Neutrophil (primary cell): ENCODE data around the gene SSX2IP.
A peak's percentile ranks its signal among the peaks of the same experiment; 100 is the strongest.
"Not testable (repeated sequence)": the region's sequence is repeated elsewhere in the genome, so short reads cannot be mapped to it uniquely, and the experiment has no call there.

Experiments
- H3K27ac ChIP-seq: fragments of 200-600 bp; sonication (generic); 2 replicates; pipeline ENCODE4 v1.5.1; 2016; ENCODE audit warnings: mild to moderate bottlenecking, moderate library complexity
- H3K27me3 ChIP-seq: fragments of 200-600 bp; sonication (generic); 2 replicates; pipeline ENCODE4 v1.6.0; 2016; ENCODE audit warnings: mild to moderate bottlenecking
- H3K36me3 ChIP-seq: fragments of 200-600 bp; sonication (generic); 2 replicates; pipeline ENCODE4 v1.5.1; 2017
- H3K4me1 ChIP-seq, 2 experiments: fragments of 200-600 bp in 1 of 2; sonication (generic) in 1 of 2; 1 replicate in 1 of 2; 2 replicates in 1 of 2; pipeline versions ENCODE4 v1.5.1 to v1.6.1; 2013 to 2016; ENCODE audit warnings: low read depth in 1 of 2, low read length in 1 of 2, mild to moderate bottlenecking in 1 of 2, moderate library complexity in 1 of 2; ENCODE audit not compliant: control insufficient read depth in 1 of 2, insufficient read depth in 1 of 2
- H3K4me3 ChIP-seq, 2 experiments: fragments of 200-600 bp in 1 of 2; sonication (generic) in 1 of 2; 1 replicate in 1 of 2; 2 replicates in 1 of 2; pipeline ENCODE4 v1.5.1; 2013 to 2016; ENCODE audit warnings: low read depth in 1 of 2, low read length in 1 of 2, mild to moderate bottlenecking in 1 of 2, moderate library complexity in 1 of 2
- H3K9me3 ChIP-seq: fragments of 200-600 bp; sonication (generic); 2 replicates; pipeline ENCODE4 v1.5.1; 2016
- TF ChIP-seq, protein P1 (sequence below): fragments of 200-600 bp; sonication (generic); IDR thresholded peaks from 2 replicates; pipeline ENCODE4 v1.5.1; 2016; ENCODE audit warnings: antibody characterized with exemption

SSX2IP gene

DNA sequence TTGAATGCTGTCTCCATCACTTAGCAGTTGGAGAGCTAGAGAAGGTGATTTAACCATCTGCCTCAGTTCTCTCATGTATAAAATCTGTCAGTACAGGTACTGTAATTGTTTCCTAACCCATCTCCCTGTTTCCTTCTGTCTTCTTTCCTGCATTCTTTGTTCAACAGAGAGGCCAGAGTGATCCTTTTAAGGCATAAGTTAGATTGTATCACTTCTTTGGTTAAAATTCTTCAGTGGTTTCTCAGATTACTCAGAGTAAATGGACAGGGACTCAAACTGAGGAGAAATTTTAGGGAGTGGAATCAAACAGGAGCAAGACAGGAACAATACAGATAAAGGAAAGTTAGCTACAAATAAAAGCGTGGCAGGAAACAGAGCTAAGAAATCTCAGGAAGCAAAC lies 45.2 kb upstream of the SSX2IP start:
- Histone ChIP-seq H3K4me3 (no peak overlapping the region), H3K4me1 (no peaks in the 10 kb centered on the region), H3K9me3 (no peaks in the 10 kb centered on the region), H3K27ac (no peak overlapping the region), H3K36me3 (no peaks in the 10 kb centered on the region), H3K27me3 (no peaks in the 10 kb centered on the region)
- TF ChIP-seq, protein P1, sequence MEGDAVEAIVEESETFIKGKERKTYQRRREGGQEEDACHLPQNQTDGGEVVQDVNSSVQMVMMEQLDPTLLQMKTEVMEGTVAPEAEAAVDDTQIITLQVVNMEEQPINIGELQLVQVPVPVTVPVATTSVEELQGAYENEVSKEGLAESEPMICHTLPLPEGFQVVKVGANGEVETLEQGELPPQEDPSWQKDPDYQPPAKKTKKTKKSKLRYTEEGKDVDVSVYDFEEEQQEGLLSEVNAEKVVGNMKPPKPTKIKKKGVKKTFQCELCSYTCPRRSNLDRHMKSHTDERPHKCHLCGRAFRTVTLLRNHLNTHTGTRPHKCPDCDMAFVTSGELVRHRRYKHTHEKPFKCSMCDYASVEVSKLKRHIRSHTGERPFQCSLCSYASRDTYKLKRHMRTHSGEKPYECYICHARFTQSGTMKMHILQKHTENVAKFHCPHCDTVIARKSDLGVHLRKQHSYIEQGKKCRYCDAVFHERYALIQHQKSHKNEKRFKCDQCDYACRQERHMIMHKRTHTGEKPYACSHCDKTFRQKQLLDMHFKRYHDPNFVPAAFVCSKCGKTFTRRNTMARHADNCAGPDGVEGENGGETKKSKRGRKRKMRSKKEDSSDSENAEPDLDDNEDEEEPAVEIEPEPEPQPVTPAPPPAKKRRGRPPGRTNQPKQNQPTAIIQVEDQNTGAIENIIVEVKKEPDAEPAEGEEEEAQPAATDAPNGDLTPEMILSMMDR = no peak

DNA sequence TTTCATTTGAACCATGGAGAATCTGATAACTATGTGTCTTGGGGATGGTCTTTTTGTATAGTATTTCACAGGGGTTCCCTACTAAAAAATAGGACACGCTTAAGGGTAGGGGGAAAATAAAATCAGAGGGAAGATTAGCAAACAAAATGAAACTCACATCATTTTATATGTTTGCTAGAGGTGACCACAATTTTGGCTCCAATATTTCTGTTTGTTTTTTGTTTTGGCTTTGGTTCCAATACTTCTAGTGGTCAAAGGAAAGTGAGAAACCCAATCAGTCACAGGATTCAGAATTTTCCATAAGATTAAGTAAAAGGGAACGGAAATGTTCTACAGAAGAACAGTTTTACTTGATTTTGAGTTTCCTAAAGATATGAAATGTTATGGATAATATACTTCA lies 42.3 kb upstream of the SSX2IP start:
- no peaks in the 10 kb centered on the region for H3K36me3 ChIP-seq
- H3K4me3 ChIP-seq = no peak overlapping the region
- no peaks in the 10 kb centered on the region for H3K4me1 ChIP-seq
- no peak overlapping the region for H3K27ac ChIP-seq
- H3K27me3 ChIP-seq = no peaks in the 10 kb centered on the region
- no peaks in the 10 kb centered on the region for H3K9me3 ChIP-seq
- TF ChIP-seq, protein P1 = no peak

DNA sequence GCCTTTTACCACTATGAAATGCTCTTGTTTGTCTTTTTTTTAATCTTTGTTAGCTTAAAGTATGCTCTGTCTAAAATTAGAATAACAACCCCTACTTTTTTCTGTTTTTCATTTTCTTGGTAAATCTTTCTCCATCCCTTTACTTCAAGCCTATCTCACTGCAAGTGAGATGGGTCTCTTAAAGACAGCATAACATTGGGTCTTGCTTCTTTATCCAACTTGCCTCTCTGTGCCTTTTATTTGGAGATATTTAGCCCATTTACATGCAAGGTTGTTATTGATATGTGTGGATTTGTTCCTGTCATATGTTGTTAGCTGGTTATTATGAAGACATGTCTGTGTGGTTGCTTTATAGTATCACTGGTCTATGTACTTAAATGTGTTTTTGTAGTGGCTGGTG lies 41.3 kb upstream of the SSX2IP start:
- no peak overlapping the region for H3K4me3 ChIP-seq
- no peaks in the 10 kb centered on the region for H3K4me1 ChIP-seq
- TF ChIP-seq, protein P1 = no peak
- no peaks in the 10 kb centered on the region for H3K9me3 ChIP-seq
- no peaks in the 10 kb centered on the region for H3K36me3 ChIP-seq
- H3K27ac ChIP-seq = no peak overlapping the region
- no peaks in the 10 kb centered on the region for H3K27me3 ChIP-seq

DNA sequence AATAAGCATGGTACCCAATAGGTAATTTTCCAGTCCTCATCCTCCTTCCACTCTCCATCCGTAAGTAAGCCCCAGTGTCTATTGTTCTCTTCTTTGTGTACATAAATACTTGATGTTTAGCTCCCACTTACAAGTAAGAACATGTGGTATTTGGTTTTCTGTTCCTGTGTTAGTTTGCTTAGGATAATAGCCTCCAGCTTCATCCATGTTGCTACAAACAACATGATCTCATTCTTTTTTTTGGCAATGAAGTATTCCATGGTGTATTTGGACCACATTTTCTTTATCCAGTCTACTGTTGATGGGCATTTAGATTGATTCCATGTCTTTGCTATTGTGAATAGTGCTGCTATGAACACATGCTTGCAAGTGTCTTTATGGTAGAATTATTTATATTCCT lies 37.5 kb upstream of the SSX2IP start:
- not testable (repeated sequence) for H3K27me3 ChIP-seq, H3K9me3 ChIP-seq, H3K4me3 ChIP-seq

DNA sequence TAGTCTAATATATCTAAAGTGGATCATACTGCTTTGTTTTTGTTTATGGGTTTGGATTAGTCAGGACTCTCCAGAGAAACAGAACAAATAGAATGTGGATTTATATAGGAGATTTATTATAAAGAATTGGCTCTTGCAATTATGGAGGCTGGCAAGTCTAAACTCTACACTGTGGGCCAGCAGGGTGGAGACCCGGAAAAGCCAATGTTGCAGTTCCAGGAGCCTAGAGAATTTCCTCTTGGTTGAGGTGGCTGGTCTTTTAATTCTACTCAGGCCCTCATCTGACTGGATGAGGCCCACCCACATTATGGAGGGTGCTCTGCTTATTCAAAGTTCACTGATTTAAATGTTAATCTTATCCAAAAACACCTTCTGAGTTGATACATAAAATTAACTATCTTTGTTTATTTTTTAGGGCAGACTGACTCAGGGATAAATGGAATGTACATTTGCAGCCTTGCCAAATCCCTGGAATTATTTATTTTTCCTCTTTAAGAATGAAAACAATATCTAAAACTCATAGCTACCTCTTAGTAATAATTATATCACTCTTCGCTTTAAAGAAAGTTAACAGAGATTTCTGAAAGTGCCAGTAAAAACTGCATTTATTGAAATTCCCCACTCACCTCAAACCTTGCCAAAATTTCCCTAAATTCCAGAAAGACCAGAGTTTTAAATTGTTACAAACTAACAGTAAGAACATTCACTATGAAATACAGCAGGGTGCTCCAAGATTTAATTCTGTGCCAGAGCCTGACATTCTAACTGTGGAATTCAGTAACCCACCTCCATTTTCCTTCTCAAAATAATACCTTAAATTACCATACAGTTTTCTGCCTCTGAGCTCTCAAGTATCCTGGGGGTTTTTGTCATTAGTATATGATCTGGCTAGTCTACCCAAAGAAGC lies 36.6 kb upstream of the SSX2IP start:
- TF ChIP-seq, protein P1 = no peak
- H3K4me1 ChIP-seq = no peaks in the 10 kb centered on the region
- H3K27ac ChIP-seq = no peak overlapping the region
- H3K4me3 ChIP-seq = no peak overlapping the region
- H3K36me3 ChIP-seq = no peaks in the 10 kb centered on the region
- H3K9me3 ChIP-seq = no peaks in the 10 kb centered on the region
- H3K27me3 ChIP-seq = no peaks in the 10 kb centered on the region

More for the DNA sequence above, 37.5 kb upstream of the SSX2IP start:
- not testable (repeated sequence) for H3K36me3 ChIP-seq, H3K27ac ChIP-seq, H3K4me1 ChIP-seq

DNA sequence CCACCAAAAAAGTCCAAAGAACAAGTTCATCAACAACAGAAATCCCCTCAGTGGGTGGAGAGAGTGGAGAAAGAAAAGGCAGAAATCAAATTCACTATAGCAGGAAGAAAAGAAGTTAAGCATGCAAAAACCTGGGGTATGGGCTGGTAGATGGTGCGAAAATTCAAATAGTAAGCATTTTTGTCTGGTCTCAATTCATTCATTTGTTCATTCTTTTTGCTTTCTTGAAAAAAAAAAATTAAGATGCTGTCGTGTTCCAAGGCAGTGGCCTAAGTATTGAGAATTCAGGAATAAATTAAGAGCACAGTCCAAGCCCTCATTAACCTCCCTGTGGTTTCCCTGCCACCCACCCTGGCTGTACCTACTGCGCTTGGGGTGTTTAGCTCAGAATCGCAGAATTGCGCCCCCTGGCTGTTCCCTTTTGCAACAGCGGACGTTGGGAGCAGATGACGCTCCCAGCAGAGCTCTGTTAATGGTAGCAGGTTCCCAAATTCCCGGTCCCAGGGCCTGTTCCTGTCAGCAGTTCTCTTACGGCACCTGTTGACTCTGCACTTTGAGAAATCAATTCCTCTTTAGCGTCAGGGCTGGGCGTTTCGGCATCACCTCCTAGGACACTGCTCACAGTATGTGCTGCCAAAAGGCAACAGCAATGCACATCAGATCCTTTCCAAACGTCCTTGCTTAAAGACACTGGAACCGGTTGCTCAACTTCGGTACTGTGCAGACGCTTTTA lies 34.0 kb upstream of the SSX2IP start:
- Histone ChIP-seq H3K36me3 (no peaks in the 10 kb centered on the region), H3K4me3 (no peak overlapping the region), H3K27ac (no peak overlapping the region), H3K4me1 (no peaks in the 10 kb centered on the region), H3K27me3 (no peaks in the 10 kb centered on the region), H3K9me3 (no peaks in the 10 kb centered on the region)
- TF ChIP-seq, protein P1 = peak; percentile 20
